Measurements from ENCODE around the gene TAF11L7.
A peak's percentile ranks its signal among the peaks of the same experiment; 100 is the strongest.

DNA sequence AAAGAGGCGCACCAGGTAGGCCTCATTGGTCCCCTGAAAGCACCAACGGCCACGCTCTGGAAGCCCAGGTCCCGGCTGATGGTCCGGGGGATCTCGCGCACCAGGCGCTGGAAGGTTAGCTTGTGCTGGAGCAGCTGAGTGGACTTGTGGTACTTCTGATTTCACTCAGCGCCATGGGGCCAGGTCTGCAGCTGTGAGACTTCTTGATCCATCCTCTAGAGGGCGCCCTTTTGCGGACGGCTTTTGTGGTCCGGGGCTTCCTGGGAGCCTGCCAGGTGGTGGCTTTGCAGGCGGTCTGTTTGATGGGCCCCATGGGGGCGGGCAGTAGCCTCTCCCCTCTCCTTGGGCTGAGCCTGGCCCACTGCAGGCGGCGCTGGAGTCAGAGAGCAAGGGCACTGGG lies 35.1 kb upstream of the TAF11L7 start:
- TF ChIP-seq, protein P1, sequence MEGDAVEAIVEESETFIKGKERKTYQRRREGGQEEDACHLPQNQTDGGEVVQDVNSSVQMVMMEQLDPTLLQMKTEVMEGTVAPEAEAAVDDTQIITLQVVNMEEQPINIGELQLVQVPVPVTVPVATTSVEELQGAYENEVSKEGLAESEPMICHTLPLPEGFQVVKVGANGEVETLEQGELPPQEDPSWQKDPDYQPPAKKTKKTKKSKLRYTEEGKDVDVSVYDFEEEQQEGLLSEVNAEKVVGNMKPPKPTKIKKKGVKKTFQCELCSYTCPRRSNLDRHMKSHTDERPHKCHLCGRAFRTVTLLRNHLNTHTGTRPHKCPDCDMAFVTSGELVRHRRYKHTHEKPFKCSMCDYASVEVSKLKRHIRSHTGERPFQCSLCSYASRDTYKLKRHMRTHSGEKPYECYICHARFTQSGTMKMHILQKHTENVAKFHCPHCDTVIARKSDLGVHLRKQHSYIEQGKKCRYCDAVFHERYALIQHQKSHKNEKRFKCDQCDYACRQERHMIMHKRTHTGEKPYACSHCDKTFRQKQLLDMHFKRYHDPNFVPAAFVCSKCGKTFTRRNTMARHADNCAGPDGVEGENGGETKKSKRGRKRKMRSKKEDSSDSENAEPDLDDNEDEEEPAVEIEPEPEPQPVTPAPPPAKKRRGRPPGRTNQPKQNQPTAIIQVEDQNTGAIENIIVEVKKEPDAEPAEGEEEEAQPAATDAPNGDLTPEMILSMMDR (IDR thresholded peaks at IDR 0.05), result peak in 2 of 3 experiments; percentile 9 to 37
- TF ChIP-seq POLR2A (IDR thresholded peaks at IDR 0.05), result no peak

Measured in testis (tissue), 2 donors.